Upper lobe of left lung (tissue), 6 donors: Measurements from ENCODE around the gene EVPL. TPM values are rescaled to one million over a fixed set of nuclear protein-coding genes. Genes with fewer than 3 reads are reported as not detected.

Experiments
- ATAC-seq, 2 donors: fragments of 200-7000 bp; cut with Tn5 transposase; one replicate each; pipeline ENCODE4 v1.9.1; 2022; ENCODE audit warnings: mild to moderate bottlenecking in 2 of 2, moderate library complexity in 2 of 2; ENCODE audit not compliant: low FRiP score in 2 of 2
- DNase-seq, 2 donors: peaks; one replicate each; pipeline ENCODE4 v3.0.0-alpha.2; 2019 to 2020
- H3K27ac ChIP-seq, 4 donors: fragments of 200-600 bp; sonication (generic); one replicate each; pipeline ENCODE4 v1.5.1; 2016 to 2019
- H3K27me3 ChIP-seq, 4 donors: fragments of 200-600 bp; sonication (generic); one replicate each; pipeline ENCODE4 v1.5.1; 2017 to 2019
- H3K36me3 ChIP-seq, 4 donors: fragments of 200-600 bp; sonication (generic); one replicate each; pipeline ENCODE4 v1.5.1; 2016 to 2019
- H3K4me1 ChIP-seq, 4 donors: fragments of 200-600 bp; sonication (generic); one replicate each; pipeline ENCODE4 v1.5.1; 2018 to 2019
- H3K4me3 ChIP-seq, 4 donors: fragments of 200-600 bp; sonication (generic); one replicate each; pipeline ENCODE4 v1.5.1; 2017 to 2019; ENCODE audit warnings: mild to moderate bottlenecking in 2 of 4, moderate library complexity in 1 of 4
- H3K9me3 ChIP-seq, 4 donors: fragments of 200-600 bp; sonication (generic); one replicate each; pipeline ENCODE4 v1.5.1; 2018 to 2019
- CTCF ChIP-seq, 6 experiments: fragments of 450-650 bp in 4 of 6; fragments of 200-600 bp in 2 of 6; sonication (generic) in 2 of 6; IDR thresholded peaks; one replicate each; pipeline ENCODE4 v1.5.1; 2016 to 2019; ENCODE audit warnings: antibody characterized with exemption in 6 of 6
- EP300 ChIP-seq, 4 donors: sonication (generic); formaldehyde crosslinking; IDR thresholded peaks; one replicate each; pipeline ENCODE4 v1.5.1; 2017; ENCODE audit warnings: antibody characterized with exemption in 4 of 4, control low read depth in 2 of 4
- POLR2A ChIP-seq, 4 donors: fragments of 450-650 bp; IDR thresholded peaks; one replicate each; pipeline ENCODE4 v1.5.1; 2016 to 2017; ENCODE audit warnings: antibody characterized with exemption in 4 of 4, mild to moderate bottlenecking in 2 of 4
- POLR2AphosphoS5 ChIP-seq, 2 donors: sonication (generic); formaldehyde crosslinking; IDR thresholded peaks; one replicate each; pipeline ENCODE4 v1.5.1; 2017; ENCODE audit warnings: antibody characterized with exemption in 2 of 2
- WGBS, 2 donors: methylation state at CpG; one replicate each; pipeline ENCODE4 v1.1.5; 2017 to 2018; 5-methylcytosine and 5-hydroxymethylcytosine counted together
- total RNA-seq, 6 donors: library from RNA; depleted of rRNA in 4 of 6; stranded (reverse); fragments of >200 nt in 4 of 6; gene quantifications; one replicate each; pipeline versions ENCODE4 v1.1.0 to v1.2.1, GENCODE V29; 2016 to 2021
- donor health status: DM: no; HTN: no; CAD: no; lungs with moderate emphysema.
- donor health status: DM: no; HTN: yes; CAD: no; lungs with severe emphysema.

EVPL gene
- total RNA-seq, 6 donors from 2014 or later = 47.5 to 142 (median 63.4) TPM

DNA sequence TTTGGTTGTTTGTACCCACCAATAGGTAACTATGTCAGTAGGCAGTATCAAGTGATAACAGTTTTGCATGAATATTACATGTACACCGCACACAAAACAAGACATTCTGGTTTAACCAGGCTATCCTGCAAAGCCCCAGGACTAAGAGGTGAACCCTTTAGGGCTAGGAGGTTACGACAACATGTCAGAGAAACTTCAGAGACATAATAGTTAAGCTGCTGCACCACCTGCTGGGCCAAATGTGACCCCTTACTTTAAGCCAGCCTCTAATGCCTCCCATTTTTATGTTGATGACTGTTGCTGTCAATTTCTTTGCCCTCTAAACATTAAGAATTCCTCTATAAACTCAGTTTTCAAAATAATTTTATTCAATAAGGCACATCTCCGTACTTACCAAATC, 29.8 kb upstream of the EVPL start:
- Histone ChIP-seq H3K4me1 (peaks cover 0 to 16% (median 6%) of the 10 kb centered on the region in 4 donors), H3K36me3 (peaks cover 54 to 96% (median 73%) of the 10 kb centered on the region in 4 donors), H3K9me3 (no peaks in the 10 kb centered on the region), H3K4me3 (no peak overlapping the region), H3K27me3 (no peaks in the 10 kb centered on the region), H3K27ac (no peak overlapping the region)
- 72 to 75% methylated on average over 3 of the region's 3 CpGs for WGBS, 2 donors
- TF ChIP-seq CTCF (IDR thresholded peaks at IDR 0.05) = peak in 2 of 6 experiments; percentile 36 to 37
- TF ChIP-seq EP300 (IDR thresholded peaks at IDR 0.05) = no peak
- DNase-seq (no peak), ATAC-seq (no peak)

DNA sequence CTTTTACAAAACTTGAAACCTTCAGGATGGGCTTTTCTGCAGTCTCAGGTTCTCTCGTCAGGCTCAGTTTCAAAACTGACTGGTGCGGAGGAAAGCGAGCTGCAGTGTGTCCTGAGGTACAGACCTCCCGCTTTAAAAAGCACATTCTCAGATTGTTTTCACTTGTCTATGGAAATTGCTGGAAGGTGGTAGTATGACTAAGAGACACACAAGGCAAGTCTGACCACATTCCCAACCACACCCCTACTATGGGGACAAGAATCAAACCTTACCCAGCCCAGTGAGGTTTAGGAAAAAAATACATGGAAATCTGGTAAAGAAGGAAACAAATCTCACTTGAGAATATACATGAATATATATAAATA, 27.0 kb upstream of the EVPL start:
- H3K4me3 ChIP-seq = no peak overlapping the region
- TF ChIP-seq EP300 (IDR thresholded peaks at IDR 0.05) (peak in 2 of 4 donors; percentile 17 to 78), CTCF (IDR thresholded peaks at IDR 0.05) (no peak), POLR2AphosphoS5 (IDR thresholded peaks at IDR 0.05) (peak; percentile 16 to 19), POLR2A (IDR thresholded peaks at IDR 0.05) (no peak)
- no peaks in the 10 kb centered on the region for H3K9me3 ChIP-seq
- peak overlapping the region; percentile 74 to 81 (median 78) for H3K27ac ChIP-seq
- ATAC-seq (peak; percentile 64 to 70), DNase-seq (peak in 1 of 2 donors; percentile 53)
- H3K4me1 ChIP-seq = peaks cover 0 to 20% (median 11%) of the 10 kb centered on the region in 4 donors
- H3K27me3 ChIP-seq = no peaks in the 10 kb centered on the region
- WGBS, 2 donors = 63 to 87% methylated on average over 4 of the region's 4 CpGs
- H3K36me3 ChIP-seq = peaks cover 36 to 96% (median 62%) of the 10 kb centered on the region in 4 donors

DNA sequence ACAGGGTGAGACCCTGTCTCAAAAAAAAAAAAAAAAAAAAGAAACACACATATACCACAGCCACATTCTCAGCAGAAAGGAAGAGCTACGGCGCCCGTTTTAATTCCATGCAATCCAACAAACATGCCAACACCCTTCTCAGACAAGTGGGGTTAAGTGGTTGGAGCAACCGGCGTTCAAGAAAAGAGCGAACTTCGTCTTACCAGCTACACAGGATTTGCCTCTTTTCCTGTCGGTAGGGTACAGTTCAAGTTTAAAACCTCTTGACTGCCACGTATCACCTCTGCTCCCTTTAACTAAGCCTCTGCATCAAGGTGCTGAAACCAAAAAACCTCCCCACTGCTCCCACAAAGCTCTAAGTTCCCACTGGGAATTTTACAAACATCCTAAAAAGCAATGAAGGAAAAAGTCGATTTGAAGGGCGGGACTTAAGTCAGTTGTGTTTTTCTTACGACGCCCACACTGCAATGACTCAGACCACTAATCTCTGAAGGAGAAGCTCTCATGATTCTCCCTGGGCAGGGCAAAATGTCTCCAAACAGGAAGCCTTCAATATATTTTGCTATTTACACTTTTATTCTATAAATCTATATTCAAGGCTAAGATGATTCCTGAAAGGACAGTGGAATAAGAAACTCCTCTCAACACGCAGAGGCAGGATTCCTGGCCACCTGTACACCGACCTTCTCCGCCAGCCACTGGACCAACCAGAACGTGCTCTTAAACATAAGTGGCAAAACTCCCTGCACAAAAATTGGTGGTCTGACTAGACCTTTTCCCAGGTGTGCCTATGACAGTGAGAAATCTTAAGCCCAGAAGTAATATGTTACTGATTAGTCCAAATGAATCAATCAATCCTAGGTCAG, 26.4 kb upstream of the EVPL start:
- Histone ChIP-seq H3K9me3 (no peaks in the 10 kb centered on the region), H3K36me3 (peaks cover 33 to 96% (median 61%) of the 10 kb centered on the region in 4 donors), H3K27me3 (no peaks in the 10 kb centered on the region), H3K27ac (peak overlapping the region; percentile 74 to 81 (median 78)), H3K4me1 (peaks cover 0 to 20% (median 11%) of the 10 kb centered on the region in 4 donors), H3K4me3 (no peak overlapping the region)
- peak; percentile 65 to 69 for ATAC-seq
- DNase-seq = peak in 1 of 2 donors; percentile 71
- TF ChIP-seq EP300 (IDR thresholded peaks at IDR 0.05) (peak in 1 of 4 donors; percentile 20), POLR2A (IDR thresholded peaks at IDR 0.05) (no peak), POLR2AphosphoS5 (IDR thresholded peaks at IDR 0.05) (peak; percentile 25 to 45), CTCF (IDR thresholded peaks at IDR 0.05) (no peak)
- WGBS, 2 donors = 66 to 68% methylated on average over 17 of the region's 17 CpGs

DNA sequence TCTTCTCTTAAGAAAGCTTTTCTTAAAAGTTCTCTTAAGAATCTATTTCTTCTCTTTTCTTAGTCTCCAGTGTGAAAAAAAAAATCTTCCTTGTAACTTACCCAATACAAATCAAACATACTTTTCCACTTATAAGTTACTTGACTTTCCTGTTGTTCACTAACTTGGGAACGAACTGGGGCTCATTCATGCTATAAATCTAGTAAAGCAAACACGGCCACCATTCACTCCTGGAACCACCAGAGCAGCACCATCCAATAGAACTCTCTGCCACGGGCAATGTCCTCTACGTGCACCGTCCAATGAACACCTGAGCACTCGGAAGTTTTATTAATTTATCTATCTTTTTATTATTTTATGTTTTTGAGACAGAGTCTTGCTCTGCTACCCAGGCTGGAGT, 24.5 kb upstream of the EVPL start:
- H3K36me3 ChIP-seq = peaks cover 29 to 96% (median 61%) of the 10 kb centered on the region in 4 donors
- no peak overlapping the region for H3K4me3 ChIP-seq
- H3K27me3 ChIP-seq = no peaks in the 10 kb centered on the region
- TF ChIP-seq POLR2A (IDR thresholded peaks at IDR 0.05) (no peak), POLR2AphosphoS5 (IDR thresholded peaks at IDR 0.05) (no peak), EP300 (IDR thresholded peaks at IDR 0.05) (no peak), CTCF (IDR thresholded peaks at IDR 0.05) (no peak)
- H3K9me3 ChIP-seq = no peaks in the 10 kb centered on the region
- H3K4me1 ChIP-seq = peaks cover 0 to 20% (median 11%) of the 10 kb centered on the region in 4 donors
- DNase-seq = no peak
- WGBS, 2 donors = 78 to 81% methylated on average over 6 of the region's 6 CpGs
- no peak for ATAC-seq
- peak overlapping the region; percentile 63 to 80 (median 76) for H3K27ac ChIP-seq
